A204.1 (cell line): Measurements from ENCODE around the gene EXT2.

Experiments used
- FAIRE-seq: peaks from 2 replicates; lab custom pipeline; 2012; peaks lifted over from hg19 to GRCh38; lab: Jason Lieb, UNC

EXT2 gene

GRCh38 chr11:44244639-44245310, 149.3 kb downstream of the EXT2 start:
- no peak for FAIRE-seq

GRCh38 chr11:44246726-44247125, 151.2 kb downstream of the EXT2 start:
- no peak for FAIRE-seq

GRCh38 chr11:44247508-44247907, 152.0 kb downstream of the EXT2 start:
- no peak for FAIRE-seq

- FAIRE-seq, result no peak
Measured at GRCh38 chr11:44248109-44248508, 152.6 kb downstream of the EXT2 start.

- FAIRE-seq, result no peak
Measured at GRCh38 chr11:44250421-44250820, 154.9 kb downstream of the EXT2 start.

GRCh38 chr11:44252999-44253602, 157.6 kb downstream of the EXT2 start:
- no peak for FAIRE-seq

GRCh38 chr11:44255406-44256071, 160.1 kb downstream of the EXT2 start:
- no peak for FAIRE-seq

- FAIRE-seq, result no peak
Measured at GRCh38 chr11:44256673-44257291, 161.3 kb downstream of the EXT2 start.

GRCh38 chr11:44257338-44258189, 162.1 kb downstream of the EXT2 start:
- FAIRE-seq, result no peak

- no peak for FAIRE-seq
Measured at GRCh38 chr11:44258190-44258489, 162.7 kb downstream of the EXT2 start.

- FAIRE-seq, result no peak
Measured at GRCh38 chr11:44258839-44259420, 163.5 kb downstream of the EXT2 start.

GRCh38 chr11:44260081-44260480, 164.6 kb downstream of the EXT2 start:
- no peak for FAIRE-seq

- FAIRE-seq, result no peak
Measured at GRCh38 chr11:44261800-44262591, 166.5 kb downstream of the EXT2 start.

GRCh38 chr11:44263738-44264437, 168.4 kb downstream of the EXT2 start:
- no peak for FAIRE-seq

- FAIRE-seq, result no peak
Measured at GRCh38 chr11:44264438-44264749, 168.9 kb downstream of the EXT2 start.

- FAIRE-seq, result no peak
Measured at GRCh38 chr11:44264761-44265160, 169.3 kb downstream of the EXT2 start.

GRCh38 chr11:44266056-44266780, 170.7 kb downstream of the EXT2 start:
- FAIRE-seq, result no peak

- FAIRE-seq, result no peak
Measured at GRCh38 chr11:44267006-44267749, 171.7 kb downstream of the EXT2 start.
